AG08396 (cell line): ENCODE measurements around the gene PDK4.
"Not testable (repeated sequence)": the region's sequence is repeated elsewhere in the genome, so short reads cannot be mapped to it uniquely, and the experiment has no call there.

Experiments
- DNase-seq: peaks from one replicate; pipeline ENCODE4 v3.0.0; 2012; ENCODE audit warnings: low spot score, mixed read lengths

Gene PDK4

DNA sequence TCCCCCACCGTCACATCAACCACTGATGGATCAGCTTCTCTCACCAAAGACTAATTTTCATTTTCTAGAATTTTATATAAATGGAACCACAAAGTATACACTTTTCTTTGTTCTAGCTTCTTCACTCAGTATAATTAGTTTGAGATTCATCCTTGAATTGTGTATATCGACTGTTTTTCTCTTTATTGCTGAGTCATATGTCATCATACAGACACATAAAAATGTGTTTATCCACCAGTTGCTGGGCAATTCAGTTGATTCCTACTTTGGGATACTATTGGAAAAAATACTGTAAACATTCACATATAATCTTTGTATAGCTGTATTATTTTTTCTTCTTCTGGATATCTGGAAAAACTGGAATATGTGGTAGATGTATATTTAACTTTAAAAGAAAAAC is 26.6 kb downstream of the PDK4 start:
- no peak for DNase-seq

DNA sequence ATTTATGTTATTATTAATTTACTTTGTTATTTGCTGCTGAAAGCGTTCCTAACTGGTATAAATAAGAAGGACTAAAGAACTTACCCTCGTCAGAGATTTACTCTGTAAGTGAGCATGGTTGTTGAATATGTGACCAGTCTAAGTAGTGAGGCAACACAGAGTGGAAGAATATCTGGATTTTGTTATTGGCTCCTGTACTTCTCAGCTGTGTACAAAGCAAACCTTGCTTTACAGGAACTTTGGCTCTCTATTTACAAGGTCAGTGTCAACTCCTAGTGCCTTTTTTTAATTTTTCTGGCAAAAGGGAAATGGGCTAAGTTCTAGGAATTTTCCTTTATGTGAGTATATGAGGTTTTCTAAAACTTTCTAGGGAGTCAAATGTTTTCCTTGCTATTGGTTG is 35.6 kb downstream of the PDK4 start:
- no peak for DNase-seq

DNA sequence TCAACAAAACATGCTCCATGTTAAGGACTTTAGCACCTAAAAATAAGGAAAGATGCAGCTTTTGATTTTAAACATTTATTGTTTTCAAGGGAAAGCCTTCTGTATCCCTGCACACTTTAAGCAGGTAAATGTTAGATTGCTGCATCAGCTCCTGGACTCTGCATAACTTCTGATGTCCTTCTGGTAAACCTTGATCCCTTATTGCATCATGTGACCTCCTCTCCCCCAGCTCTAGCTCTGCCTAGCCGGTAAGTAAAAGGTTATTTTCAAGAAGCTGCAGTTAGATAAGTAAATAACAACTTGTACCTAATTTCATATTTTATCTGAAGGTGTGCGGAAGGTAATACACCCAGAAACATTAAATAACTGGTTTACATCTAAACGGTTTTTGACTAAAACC is 37.5 kb downstream of the PDK4 start:
- no peak for DNase-seq

DNA sequence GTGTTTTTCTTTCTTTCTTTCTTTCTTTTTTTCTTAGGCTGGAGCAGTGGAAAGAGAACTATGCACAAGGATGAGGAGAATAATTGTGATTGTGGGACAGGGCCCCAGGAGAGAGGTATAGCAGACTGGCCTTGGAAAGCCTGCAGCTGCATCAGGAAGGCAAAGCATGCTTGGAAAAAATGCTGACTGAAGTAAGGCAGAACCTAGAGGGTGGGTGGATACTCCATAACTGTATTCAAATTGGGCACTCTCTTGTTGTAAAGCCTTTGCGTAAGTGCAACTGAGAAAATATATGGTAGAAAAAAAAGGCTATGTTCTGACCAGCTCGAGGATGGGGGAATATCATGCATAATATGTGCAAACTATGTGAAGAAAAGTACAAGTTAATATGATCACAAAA is 39.5 kb downstream of the PDK4 start:
- no peak for DNase-seq

DNA sequence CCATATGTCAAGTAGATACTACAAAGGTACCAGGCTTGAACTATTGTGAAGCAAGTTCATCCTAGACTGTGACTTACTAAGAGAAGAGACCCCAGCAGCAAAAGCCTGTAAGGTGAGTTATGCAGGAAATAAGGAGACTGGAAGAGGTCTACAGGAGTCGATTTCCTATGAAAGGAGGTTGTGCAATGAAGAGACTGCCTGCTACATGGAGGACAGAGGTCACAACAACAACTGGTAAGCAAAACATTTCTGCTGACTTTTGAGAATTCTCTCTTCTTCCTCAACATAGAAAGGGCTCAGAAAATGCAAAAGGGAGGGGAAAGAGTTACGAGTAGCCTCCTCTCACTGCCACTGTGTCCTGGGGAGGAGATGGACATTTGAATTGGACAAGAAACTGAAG is 42.4 kb downstream of the PDK4 start:
- no peak for DNase-seq

DNA sequence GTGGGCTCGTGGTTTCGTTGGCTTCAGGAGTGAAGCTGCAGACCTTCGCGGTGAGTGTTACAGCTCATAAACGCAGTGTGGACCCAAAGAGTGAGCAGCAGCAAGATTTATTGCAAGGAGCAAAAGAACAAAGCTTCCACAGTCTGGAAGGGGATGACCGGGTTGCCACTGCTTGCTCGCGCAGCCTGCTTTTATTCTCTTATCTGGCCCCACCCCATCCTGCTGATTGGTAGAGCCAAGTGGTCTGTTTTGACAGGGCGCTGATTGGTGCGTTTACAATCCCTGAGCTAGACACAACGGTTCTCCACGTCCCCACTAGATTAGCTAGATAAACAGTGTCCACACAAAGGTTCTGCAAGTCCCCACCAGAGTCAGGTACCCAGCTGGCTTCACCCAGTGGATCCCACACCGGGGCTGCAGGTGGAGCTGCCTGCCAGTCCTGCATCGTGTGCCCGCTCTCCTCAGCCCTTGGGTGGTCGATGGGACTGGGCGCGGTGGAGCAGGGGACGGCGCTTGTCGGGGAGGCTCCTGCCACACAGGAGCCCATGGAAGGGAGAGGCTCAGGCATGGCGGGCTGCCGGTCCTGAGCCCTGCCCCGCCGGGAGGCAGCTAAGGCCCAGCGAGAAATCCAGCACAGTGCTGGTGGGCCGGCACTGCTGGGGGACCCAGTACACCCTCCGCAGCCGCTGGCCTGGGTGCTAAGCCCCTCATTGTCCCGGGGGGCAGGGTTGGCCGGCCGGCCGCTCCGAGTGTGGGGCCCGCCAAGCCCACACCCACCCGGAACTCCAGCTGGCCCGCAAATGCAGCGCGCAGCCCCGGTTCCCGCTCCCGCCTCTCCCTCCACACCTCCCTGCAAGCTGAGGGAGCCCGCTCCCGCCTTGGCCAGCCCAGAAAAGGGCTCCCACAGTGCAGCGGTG is 44.0 kb downstream of the PDK4 start:
- DNase-seq = not testable (repeated sequence)

DNA sequence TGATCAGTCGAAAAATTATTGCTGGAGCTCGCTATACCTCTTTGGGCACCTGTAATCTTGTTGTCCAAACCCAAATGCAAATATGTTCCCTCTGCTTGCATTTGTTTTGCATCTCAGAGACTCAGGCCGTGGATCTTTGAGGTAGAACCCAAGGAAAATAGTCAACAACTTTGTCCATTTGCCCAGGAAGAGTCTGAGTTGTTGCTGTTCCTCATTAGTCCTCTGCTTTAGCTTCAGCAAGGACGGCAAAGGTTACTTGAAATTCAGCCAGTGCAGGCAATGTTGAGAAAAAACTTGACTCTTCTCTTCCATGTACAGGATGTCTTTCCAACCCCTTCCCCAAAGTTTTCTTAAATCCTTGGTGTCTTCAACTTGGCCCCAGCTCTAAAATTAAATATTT is 45.8 kb downstream of the PDK4 start:
- DNase-seq = no peak

DNA sequence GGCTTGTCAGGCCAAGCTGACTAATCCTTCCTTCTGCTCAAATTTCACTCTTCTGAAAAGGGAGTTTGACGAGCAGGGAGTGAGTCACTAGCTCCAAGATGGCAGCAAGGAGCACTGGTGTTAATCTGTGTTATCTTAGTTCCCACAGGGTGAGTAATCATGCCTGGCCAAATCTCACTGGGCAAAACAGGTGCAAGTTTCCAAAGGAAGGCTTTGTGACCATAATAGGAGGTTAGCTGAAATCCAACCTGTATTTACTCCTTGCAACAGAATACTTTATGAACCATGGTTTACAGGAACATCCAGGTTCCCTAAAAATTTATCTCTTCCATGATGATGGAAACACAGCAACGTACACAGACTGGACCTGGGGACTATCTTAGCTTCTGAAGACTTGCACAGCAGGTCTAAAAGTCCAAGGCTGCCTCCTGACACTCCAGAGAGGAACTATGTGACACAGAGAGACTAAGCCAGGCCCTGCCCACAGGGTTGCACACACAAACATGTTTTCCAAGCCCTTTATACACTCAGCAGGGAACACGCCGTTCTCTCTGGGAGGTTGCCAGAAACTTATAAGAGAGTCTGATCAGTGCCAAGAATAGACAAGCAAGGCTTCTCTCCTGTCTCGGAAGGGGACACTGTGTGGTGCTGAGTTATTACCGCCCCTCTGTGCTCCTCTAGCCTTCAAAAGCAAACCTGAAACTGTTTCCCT is 46.3 kb downstream of the PDK4 start:
- peak; percentile 77 for DNase-seq

DNA sequence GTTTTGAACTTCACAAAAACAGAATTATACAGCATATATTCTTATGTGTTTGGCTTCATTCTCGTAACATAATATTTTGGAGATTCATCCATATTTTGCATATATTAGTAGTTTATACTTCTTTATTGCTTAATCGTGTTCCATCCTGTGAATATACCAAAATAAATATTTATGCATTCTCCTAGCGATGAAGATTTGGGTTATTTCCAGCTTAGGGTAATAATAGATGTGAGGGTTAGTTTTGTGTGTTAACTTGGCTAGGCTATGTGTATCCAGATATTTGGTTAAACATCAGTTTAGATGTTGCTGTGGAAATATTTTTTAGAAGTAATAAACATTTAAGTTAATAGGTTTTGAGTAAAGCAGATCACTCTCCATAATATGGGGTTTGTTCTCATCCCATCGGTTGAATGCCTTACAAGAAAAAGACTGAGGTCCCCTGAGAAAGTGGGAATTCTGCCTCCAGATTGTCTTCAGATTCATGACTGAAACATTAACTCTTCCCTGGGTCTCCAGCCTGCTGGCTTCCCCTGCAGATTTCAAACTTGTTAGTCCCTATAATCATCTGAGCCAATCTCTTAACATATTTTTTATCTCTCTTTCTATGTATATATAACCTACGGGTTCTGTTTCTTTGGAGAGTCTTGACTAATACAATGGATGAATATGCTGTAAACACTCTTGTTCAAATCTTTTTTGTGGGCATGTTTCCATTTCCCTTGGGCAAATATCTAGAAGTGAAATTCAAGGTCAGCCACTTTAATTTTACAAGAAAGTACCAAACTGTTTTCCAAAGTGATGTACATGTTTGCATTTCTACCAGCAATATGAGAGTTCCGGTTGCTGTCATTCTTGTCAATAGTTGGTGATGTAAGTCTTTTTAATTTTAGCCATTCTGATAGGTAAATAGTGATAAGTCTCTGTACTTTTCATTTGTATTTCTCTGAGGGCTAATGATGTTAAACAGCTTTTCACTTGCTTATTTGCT is 48.7 kb downstream of the PDK4 start:
- no peak for DNase-seq

DNA sequence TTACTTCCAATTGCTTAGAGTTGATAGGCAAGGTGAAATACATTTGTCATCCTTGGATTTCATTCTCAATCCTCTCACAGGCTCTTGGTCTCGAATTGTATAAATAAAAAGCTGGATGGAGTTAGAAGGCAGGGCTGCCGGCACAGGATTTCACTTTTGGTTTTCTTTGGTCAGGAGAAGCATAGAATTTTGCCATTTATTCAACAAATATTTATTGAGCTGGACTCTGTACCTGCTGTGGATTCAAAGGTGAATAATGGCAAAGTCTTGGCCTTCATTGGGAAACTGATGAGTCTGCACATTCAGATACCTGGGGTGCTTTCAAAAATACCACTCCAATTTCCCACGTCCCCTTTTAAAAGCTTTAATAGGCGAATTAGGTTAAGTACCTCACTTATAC is 49.7 kb downstream of the PDK4 start:
- DNase-seq = no peak

DNA sequence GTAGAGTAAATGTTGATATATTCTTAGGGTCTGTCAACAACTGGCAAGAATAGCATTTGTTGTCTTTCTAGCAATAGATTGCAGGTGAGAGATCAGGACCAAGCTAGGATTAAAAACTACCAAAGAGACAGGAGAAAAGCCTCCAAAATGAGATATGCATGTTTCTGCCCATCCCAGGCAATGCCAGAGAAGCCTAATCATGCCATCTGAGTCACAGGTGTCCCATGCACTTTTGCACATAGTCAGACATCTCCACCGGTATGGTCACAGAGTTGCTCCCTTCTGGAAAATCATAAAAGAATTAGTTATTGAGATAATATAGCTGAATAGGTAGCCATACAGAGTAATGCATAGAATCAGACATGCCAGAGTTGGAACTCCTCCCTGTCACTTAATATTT is 50.6 kb downstream of the PDK4 start:
- no peak for DNase-seq

DNA sequence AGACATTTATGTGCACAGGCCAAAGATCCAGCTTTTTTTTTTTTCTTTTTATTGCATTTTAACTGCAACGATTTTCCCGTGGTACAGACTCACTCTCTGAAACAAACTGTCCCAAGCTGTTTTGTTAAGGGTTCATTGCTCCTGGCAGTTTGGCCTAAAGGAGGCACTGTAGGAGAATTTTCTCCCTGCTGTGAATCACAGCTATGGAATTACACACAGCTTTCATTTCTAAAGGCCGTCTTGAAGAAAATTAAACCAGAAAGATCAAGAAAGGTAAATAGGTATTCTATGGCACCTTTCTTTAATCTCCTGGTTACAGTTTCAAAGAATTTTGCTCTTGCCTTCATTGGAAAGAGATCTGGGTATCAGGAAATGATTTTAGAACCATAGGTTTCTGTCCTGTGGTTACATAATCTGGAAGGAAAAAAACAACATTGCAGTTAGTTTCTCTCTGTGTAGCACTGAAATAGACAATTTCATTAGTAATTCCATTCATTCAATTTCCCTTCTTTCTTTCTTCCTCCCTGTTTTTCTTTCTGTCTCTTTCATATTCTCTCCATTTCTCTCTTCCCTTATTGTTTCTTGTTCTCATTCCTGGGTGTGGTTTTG is 51.2 kb downstream of the PDK4 start:
- peak; percentile 68 for DNase-seq

DNA sequence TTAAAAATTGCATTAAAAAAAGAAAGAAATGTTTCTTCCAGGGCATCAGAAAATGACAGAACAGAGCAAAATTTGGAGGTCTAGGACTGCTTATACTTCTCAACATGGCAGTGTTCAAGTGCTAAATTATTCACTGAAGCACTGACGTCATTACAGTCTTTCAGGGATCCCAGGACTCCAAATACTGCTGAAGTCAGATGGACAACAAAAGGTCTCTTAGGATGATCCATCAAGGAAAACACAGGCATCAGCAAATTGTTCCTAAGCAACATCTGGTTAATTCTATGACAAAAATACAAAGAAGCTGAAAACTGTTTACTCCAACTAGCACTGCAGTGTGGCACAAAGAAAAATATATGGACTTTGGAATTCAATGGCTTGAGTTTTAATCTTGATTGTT is 52.1 kb downstream of the PDK4 start:
- DNase-seq = no peak

DNA sequence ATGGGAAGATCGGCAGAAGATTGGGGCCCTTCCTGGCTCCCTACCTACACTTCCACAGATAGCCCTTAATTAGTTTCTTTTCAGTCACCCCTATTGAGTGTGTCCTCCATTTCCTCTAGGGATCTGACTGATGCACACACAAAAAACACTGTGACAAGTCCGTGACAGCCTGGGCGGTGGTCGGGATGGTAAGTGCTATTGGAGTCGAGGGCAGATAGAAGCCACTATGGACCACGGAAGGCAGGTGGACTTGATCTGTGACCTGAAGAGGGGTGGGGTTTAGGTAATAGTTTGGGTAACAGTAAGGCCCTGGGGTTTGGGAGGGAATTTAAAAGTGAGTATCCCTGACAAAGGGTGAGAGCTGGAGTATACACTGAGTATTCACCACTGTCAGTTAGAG is 53.0 kb downstream of the PDK4 start:
- DNase-seq = no peak

DNA sequence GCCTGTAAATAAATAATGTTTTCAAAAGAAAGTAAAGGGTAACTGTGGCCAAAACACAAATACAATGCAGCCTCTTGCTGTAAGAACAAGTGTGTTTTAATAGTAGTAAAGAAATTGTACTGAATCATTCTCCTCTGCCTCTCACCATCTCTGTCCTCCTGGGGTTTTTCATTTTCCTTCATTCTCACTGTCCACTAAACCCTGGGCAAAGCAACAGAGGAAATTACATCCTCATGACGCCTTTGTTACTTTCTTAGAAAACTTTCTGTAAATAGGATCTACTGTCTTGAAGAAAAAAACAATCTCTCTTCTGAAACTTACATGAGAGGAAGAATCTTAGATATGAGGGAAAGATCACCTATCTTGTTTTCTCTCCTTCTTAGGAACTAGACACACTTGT is 56.0 kb downstream of the PDK4 start:
- no peak for DNase-seq

DNA sequence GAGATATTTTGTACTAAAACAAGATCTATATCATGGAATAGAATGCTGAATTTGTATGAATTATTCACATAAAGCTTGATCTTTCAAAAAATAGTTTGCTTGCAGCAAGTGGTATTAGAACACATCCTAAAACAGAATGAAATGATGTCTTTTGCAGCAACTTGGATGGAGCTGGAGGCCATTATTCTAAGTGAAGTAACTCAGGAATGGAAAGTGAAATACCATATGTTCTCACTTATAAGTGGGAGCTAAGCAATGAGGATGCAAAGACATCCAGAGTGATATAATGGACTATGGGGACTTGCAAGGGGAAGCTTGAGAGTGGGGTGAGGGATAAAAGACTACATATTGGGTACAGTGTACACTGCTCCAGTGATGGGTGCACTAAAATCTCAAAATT is 56.9 kb downstream of the PDK4 start:
- DNase-seq = no peak

DNA sequence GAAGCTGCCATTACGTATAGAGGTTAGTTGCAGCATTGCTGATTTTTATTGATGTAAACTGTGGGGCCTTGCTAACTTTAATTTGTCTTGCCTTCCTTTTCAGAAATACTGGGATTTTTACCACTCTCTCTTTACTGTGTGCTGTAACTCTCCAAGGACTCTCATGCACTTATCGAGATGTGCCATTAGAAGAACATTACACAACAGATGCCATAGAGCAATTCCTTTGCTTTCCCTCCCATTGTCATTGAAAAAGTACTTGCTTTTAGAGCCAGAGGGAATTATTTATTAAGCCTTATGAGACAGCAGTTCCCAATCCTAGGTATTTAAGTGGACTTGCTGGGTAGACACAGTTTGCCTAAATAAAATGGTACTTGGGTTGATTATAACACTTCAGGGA is 58.8 kb downstream of the PDK4 start:
- no peak for DNase-seq

DNA sequence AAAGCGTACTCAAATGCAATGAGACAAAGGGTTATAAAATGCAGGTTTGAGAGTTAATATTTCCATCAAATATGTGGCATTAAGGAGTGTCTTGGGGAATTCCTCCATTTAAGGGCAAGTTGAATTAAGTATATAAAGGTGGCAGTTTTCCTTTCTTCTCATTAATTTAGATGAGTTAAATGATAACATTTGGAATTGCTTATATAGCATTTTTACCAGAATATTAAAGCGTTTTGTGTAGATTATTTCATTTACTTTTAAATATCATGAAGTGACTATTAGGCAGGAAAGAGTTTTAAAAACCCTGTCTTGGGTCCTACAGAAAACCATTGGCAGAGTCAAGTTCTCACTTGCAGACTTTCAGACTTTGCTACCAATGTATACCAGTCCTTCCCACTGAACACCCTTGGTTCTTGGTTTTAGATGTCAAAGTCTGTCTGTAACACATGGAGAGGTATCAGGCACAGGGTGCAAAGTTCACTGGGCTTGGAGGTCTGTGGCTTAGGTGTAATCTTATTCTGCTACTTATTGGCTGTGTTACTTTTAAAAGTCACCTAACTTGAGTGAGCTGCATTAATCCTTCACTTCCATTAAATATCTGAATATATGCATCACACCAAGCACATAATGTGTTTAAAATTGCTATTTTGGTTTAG is 59.5 kb downstream of the PDK4 start:
- DNase-seq = no peak

DNA sequence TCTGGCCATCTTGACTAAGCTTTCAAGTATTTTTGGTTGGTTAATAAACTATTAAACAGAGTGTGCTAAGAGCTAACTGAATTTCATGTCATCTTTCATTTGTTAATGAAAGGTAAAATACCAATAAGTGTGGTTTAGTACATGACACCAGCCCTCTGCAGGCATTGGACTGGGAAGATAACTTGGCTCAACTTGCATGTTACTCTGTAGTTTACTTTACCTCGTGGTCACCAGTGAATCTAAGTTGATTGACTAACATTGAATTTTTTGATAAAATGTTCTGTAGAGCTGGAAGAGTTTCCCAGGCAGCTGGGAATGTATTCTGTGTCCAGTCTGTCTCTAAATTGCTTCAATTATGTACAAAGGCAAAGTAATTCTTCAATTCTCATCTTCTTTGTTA is 60.7 kb downstream of the PDK4 start:
- no peak for DNase-seq

DNA sequence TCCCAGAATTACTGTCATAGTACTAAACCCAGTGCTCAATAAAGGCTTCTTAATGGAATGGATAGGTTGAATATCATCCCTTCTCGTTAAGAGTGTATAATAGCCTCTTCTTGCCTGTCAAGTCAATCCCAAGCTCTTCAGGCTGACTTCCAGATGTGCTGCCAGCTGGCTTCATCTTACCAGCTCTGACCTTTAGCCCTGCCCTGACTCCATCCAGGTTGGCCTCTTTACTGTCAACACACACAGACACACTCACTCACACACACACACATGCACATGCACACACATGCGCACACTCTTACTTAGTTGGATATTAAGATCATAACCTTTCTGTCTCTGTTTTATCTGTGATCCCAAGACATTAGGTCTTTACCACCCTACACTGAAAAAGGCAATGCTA is 61.5 kb downstream of the PDK4 start:
- no peak for DNase-seq
